Measurements from ENCODE around the gene TM9SF4.

- TF ChIP-seq CTCF (IDR thresholded peaks at IDR 0.05 in 4 of 5, conservative IDR thresholded peaks at IDR 0.05 in 1 of 5) (no peak), POLR2A (IDR thresholded peaks at IDR 0.05) (no peak)
These were observed 38.8 kb upstream of the TM9SF4 start for GRCh38 chr20:32070690-32071213.
